Retinal pigment epithelial cell (primary cell): ENCODE results near the gene COL4A1.

Experiments
- DNase-seq: peaks from one replicate; pipeline ENCODE4 v3.0.0-alpha.2; 2010; ENCODE audit warnings: low read depth
- H3K4me3 ChIP-seq: 2 replicates; pipeline ENCODE4 v1.5.1; 2011; ENCODE audit warnings: mild to moderate bottlenecking, low read length, control low read depth, moderate library complexity
- TF ChIP-seq, protein P1 (sequence below): conservative IDR thresholded peaks from 2 replicates; pipeline ENCODE4 v1.5.1; 2011; ENCODE audit warnings: low read depth, low read length, control low read depth, inconsistent platforms

COL4A1 gene

DNA sequence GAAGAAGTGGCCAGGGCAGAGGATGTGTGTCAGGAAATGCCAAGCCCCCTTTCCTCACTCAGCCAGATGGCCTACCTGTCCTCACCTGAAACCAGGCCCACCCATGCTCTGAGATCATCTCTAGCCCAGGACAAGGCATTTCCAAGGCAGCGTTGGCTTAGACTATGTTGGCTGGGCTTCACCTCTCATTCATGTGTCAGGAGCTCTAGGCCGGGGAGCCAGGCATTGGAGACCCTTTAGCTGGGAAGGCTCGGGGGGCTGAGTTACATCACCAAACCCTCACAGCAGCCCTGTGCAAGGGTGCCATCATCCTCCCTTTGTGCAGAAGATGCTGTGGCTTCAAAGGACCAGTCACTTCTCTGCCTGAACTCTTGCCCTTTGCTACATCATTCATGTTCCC lies 40.1 kb upstream of the COL4A1 start:
- DNase-seq: no peak
- TF ChIP-seq, protein P1, sequence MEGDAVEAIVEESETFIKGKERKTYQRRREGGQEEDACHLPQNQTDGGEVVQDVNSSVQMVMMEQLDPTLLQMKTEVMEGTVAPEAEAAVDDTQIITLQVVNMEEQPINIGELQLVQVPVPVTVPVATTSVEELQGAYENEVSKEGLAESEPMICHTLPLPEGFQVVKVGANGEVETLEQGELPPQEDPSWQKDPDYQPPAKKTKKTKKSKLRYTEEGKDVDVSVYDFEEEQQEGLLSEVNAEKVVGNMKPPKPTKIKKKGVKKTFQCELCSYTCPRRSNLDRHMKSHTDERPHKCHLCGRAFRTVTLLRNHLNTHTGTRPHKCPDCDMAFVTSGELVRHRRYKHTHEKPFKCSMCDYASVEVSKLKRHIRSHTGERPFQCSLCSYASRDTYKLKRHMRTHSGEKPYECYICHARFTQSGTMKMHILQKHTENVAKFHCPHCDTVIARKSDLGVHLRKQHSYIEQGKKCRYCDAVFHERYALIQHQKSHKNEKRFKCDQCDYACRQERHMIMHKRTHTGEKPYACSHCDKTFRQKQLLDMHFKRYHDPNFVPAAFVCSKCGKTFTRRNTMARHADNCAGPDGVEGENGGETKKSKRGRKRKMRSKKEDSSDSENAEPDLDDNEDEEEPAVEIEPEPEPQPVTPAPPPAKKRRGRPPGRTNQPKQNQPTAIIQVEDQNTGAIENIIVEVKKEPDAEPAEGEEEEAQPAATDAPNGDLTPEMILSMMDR: no peak
- H3K4me3 ChIP-seq: no peak overlapping the region

DNA sequence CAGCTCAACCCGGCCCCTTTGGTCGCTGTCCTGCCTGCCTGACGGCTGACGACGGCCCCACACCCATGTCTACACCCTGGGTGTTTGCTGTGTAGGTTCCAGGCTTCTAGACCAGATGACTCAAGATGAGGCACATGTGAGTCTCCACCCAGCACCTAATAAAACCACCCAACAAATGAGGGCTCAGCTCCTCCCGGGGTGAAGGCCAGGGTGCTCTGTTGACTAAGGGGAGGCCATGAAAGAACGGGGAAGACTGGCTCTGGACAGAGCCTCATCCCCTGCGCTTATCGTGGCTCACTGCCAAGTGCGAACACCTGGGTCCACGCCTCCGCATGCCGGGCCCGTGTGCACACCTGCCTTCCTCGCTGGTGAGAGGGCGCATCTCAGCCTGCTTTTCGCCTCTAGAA lies 39.7 kb upstream of the COL4A1 start:
- TF ChIP-seq, protein P1: no peak
- DNase-seq: no peak
- no peak overlapping the region for H3K4me3 ChIP-seq

DNA sequence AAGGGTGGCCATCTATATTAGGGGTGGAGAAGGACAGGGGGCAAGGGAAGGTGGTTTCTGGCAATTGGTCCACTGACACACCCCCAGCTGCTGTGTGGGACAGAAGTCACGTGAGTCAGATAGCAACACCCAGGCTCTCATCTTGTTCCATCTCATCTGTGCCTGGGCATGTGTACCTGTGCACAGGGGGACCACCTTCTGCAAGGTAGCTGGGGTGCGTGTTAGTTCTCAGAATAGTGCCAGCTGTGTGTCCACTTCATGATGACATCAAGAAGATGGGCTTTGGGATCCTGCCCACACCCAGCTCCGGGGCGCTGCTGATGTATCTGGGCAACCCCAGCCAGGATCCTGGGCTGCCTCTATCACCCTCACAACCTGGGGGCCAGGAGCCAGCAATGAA lies 38.7 kb upstream of the COL4A1 start:
- H3K4me3 ChIP-seq: no peak overlapping the region
- no peak for DNase-seq
- TF ChIP-seq, protein P1: no peak

DNA sequence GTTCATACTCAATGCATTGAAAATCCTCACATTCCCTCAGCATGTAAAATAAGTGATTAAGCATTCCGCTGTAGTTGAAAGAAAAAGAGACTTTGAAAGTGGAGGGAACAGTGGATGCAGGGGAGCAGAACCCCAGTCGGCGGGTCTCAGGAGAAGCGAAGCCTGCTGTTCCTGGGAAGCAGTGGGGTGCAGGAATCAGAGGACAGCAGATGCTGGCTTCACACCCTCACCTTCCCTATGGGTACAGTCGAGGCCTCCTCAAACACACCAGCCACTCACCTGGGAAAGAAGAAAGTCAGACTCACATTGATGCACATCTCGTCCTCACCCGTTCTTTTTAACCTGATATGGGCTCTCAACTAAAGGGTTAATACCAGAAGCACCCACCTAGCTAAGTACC lies 38.3 kb upstream of the COL4A1 start:
- TF ChIP-seq, protein P1: no peak

DNA sequence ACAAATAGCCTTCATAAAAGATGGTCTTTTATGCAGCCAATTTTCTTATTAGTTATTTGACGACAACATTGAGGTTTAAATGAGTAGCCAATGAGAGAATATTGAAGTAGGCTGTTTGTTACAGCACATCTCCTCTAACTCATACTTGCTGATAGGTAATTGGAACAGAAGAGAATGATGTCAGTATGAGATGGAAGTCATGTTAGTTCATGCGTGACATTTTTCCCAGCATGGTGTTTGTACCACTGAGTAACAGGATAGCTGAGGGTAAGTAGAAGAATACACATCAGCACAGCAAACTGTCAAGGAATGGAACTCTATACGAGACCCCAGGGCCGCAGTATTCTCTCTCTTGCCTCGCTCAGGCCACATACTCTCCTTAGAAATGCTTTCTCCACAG lies 37.4 kb upstream of the COL4A1 start:
- TF ChIP-seq, protein P1: no peak
- no peak overlapping the region for H3K4me3 ChIP-seq
- DNase-seq: no peak

More for the DNA sequence above, 38.3 kb upstream of the COL4A1 start:
- no peak for DNase-seq
- no peak overlapping the region for H3K4me3 ChIP-seq

DNA sequence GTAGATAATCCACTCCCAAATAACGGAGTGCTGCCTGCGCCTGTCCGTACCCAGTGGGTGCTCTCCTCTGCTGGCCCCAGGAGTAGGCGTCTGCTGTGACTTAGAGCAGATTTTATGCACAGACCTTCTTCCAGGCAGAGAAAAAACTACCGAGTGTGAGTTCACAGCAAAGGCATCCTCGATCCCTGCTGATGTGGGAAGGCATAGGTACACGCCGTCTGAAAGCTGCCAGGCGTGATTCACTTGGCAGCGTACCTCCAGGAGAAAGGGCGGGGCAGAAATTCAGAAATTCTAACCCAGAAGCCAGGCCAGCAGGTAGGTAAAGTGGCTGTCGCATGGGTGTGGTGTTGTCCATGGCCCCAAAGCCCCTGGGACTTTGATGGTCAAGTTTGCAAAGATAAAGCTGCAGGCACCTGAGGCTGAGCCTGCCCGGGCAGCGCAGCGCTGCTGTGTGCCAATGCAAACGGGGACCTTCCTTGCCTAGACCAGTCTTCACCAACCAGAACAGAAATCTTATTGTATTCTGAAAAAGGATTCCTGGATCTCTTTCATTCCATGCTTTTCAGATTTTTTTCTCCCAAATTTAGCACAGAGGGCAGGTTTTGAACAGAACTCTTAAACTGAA lies 36.4 kb upstream of the COL4A1 start:
- no peak overlapping the region for H3K4me3 ChIP-seq
- TF ChIP-seq, protein P1: no peak
- no peak for DNase-seq

DNA sequence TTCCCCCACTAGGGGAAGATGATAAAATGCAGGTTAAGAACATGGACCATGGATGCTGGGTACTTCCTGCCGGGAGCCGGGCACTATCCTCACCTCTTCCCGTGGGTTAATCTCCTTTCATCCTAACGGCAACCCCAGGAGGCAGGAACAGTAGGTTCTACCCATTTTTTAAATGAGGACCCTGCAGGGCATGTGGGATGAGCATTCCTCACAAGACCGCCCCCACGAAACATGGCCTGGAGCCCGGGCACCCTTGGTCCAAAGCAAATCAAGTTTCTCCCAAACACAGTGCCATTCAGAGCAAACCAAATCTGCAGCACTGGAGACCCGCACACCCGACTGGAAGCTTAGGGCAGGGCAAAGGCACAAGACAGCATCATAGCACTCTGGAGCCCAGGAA lies 35.5 kb upstream of the COL4A1 start:
- no peak for DNase-seq
- no peak overlapping the region for H3K4me3 ChIP-seq
- TF ChIP-seq, protein P1: no peak
